Tibial artery (tissue), 4 donors: ENCODE results near the gene DPP3.

Source experiments
- DNase-seq, 2 donors: peaks; one replicate each; pipeline ENCODE4 v3.0.0-alpha.2; 2019
- H3K27ac ChIP-seq, 2 donors: fragments of 200-600 bp; sonication (generic) in 1 of 2; 1 replicate in 1 of 2; 2 replicates in 1 of 2; pipeline ENCODE4 v1.5.1; 2018 to 2019; ENCODE audit warnings: mild to moderate bottlenecking in 1 of 2
- H3K27me3 ChIP-seq, 2 donors: fragments of 200-600 bp; sonication (generic) in 1 of 2; one replicate each; pipeline versions ENCODE4 v1.5.1 to v1.6.0; 2016 to 2019
- H3K36me3 ChIP-seq, 3 donors: fragments of 200-600 bp; sonication (generic) in 2 of 3; one replicate each; pipeline ENCODE4 v1.5.1; 2016 to 2019; ENCODE audit warnings: mild to moderate bottlenecking in 2 of 3
- H3K4me1 ChIP-seq, 4 donors: fragments of 200-600 bp; sonication (generic) in 2 of 4; 1 replicate in 3 of 4; 2 replicates in 1 of 4; pipeline ENCODE4 v1.5.1; 2016 to 2019
- H3K4me3 ChIP-seq, 2 donors: fragments of 200-600 bp; sonication (generic) in 1 of 2; 1 replicate in 1 of 2; 2 replicates in 1 of 2; pipeline ENCODE4 v1.5.1; 2018 to 2019; ENCODE audit warnings: mild to moderate bottlenecking in 2 of 2
- H3K9me3 ChIP-seq, 3 donors: fragments of 200-600 bp; sonication (generic) in 1 of 3; one replicate each; pipeline ENCODE4 v1.5.1; 2016 to 2019
- intact Hi-C: fragments of 100-400 bp; cut with DNase I; formaldehyde crosslinking; loops from one replicate; pipeline ENCODE4 v1.15.0; 2023; ENCODE audit warnings: low total_unique reads
- TF ChIP-seq, protein P1 (sequence below), 2 experiments: fragments of 200-600 bp in 1 of 2; fragments of 450-650 bp in 1 of 2; IDR thresholded peaks; one replicate each; pipeline ENCODE4 v1.5.1; 2017 to 2019; ENCODE audit warnings: antibody characterized with exemption in 2 of 2, mild to moderate bottlenecking in 1 of 2, moderate library complexity in 1 of 2

Gene DPP3

GRCh38 chr11:66467034-66467659, 13.1 kb upstream of the DPP3 start:
- H3K4me1 ChIP-seq: peaks cover 0 to 22% (median 16%) of the 10 kb centered on the region in 4 donors
- H3K4me3 ChIP-seq: peak overlapping the region; percentile 67
- intact Hi-C loops: no loop called here
- H3K36me3 ChIP-seq: peaks cover 5 to 20% (median 13%) of the 10 kb centered on the region in 3 donors
- no peaks in the 10 kb centered on the region for H3K9me3 ChIP-seq
- no peak for DNase-seq
- H3K27ac ChIP-seq: peak overlapping the region; percentile 67 to 85
- TF ChIP-seq, protein P1, sequence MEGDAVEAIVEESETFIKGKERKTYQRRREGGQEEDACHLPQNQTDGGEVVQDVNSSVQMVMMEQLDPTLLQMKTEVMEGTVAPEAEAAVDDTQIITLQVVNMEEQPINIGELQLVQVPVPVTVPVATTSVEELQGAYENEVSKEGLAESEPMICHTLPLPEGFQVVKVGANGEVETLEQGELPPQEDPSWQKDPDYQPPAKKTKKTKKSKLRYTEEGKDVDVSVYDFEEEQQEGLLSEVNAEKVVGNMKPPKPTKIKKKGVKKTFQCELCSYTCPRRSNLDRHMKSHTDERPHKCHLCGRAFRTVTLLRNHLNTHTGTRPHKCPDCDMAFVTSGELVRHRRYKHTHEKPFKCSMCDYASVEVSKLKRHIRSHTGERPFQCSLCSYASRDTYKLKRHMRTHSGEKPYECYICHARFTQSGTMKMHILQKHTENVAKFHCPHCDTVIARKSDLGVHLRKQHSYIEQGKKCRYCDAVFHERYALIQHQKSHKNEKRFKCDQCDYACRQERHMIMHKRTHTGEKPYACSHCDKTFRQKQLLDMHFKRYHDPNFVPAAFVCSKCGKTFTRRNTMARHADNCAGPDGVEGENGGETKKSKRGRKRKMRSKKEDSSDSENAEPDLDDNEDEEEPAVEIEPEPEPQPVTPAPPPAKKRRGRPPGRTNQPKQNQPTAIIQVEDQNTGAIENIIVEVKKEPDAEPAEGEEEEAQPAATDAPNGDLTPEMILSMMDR (IDR thresholded peaks at IDR 0.05): peak; percentile 42 to 57
- H3K27me3 ChIP-seq: no peaks in the 10 kb centered on the region

- peaks cover 11 to 26% (median 19%) of the 10 kb centered on the region in 3 donors for H3K36me3 ChIP-seq
- no peaks in the 10 kb centered on the region for H3K27me3 ChIP-seq
- peaks cover 0 to 22% (median 16%) of the 10 kb centered on the region in 4 donors for H3K4me1 ChIP-seq
- H3K27ac ChIP-seq: peak overlapping the region; percentile 67 to 85
- H3K4me3 ChIP-seq: peak overlapping the region; percentile 67
- TF ChIP-seq, protein P1 (IDR thresholded peaks at IDR 0.05): no peak
- no peaks in the 10 kb centered on the region for H3K9me3 ChIP-seq
- intact Hi-C loops: no loop called here
- DNase-seq: peak in 1 of 2 donors; percentile 39
Observed at GRCh38 chr11:66467756-66468155, 12.5 kb upstream of the DPP3 start.

DNA sequence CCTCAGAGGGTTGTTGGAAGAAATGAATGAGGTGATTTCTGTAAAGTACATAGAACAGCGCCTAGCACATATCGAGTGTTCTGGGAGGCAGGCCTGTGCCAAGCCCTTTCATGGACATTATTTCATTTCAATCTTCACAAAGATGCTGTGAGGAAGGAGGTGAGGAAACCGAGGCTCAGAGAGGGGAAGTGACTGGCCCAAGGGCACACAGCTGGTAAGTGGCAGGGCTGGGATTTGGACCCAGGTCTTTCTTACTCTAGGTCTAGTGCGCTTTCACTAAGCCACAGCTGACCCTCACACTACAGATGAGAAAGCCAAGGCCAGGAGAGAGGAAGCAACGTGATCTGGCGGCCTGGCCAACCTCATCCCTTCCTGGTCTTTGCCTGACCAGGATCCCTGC, 11.5 kb upstream of the DPP3 start:
- no peak overlapping the region for H3K4me3 ChIP-seq
- intact Hi-C loops: no loop called here
- no peaks in the 10 kb centered on the region for H3K27me3 ChIP-seq
- peaks cover 0 to 22% (median 16%) of the 10 kb centered on the region in 4 donors for H3K4me1 ChIP-seq
- DNase-seq: no peak
- H3K36me3 ChIP-seq: peaks cover 20 to 35% (median 29%) of the 10 kb centered on the region in 3 donors
- H3K27ac ChIP-seq: no peak overlapping the region
- TF ChIP-seq, protein P1 (IDR thresholded peaks at IDR 0.05): no peak
- H3K9me3 ChIP-seq: no peaks in the 10 kb centered on the region

DNA sequence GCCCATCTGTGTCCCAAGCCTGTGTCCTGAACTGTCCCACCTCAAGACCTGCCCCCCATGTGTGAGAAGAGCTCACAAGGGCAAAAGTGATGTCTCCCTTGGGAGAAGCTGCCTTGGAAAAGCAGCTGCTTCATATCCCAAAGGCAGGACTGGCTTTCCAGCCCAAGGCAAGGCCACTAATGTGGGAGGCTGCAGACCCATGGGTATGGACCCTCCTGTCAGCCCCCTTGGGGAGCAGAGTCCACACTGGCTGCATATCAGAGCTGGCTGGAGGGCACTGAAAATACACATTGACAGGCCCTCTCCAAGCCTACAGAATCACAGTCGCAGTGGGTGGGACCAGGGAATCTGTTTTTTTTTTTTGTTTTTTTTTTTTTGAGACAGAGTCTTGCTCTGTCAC, 10.8 kb upstream of the DPP3 start:
- Histone ChIP-seq H3K27ac (no peak overlapping the region), H3K36me3 (peaks cover 28 to 43% (median 36%) of the 10 kb centered on the region in 3 donors), H3K4me1 (peaks cover 0 to 22% (median 16%) of the 10 kb centered on the region in 4 donors), H3K9me3 (no peaks in the 10 kb centered on the region), H3K27me3 (no peaks in the 10 kb centered on the region), H3K4me3 (no peak overlapping the region)
- no peak for DNase-seq
- TF ChIP-seq, protein P1 (IDR thresholded peaks at IDR 0.05): no peak
- intact Hi-C loops: no loop called here

- Histone ChIP-seq H3K4me3 (no peak overlapping the region), H3K36me3 (peaks cover 33 to 49% (median 38%) of the 10 kb centered on the region in 3 donors), H3K27me3 (no peaks in the 10 kb centered on the region), H3K4me1 (peaks cover 0 to 22% (median 16%) of the 10 kb centered on the region in 4 donors), H3K27ac (no peak overlapping the region), H3K9me3 (no peaks in the 10 kb centered on the region)
- TF ChIP-seq, protein P1 (IDR thresholded peaks at IDR 0.05): no peak
- intact Hi-C loops: no loop called here
- no peak for DNase-seq
Observed at GRCh38 chr11:66470015-66470414, 10.2 kb upstream of the DPP3 start.
